DND-41 (cell line): Measurements from ENCODE around the gene BACH1.

ENCODE experiments used
- CTCF ChIP-seq: IDR thresholded peaks from 2 replicates; pipeline ENCODE4 v1.5.1; 2012; ENCODE audit warnings: borderline replicate concordance, low read length, moderate library complexity, mild to moderate bottlenecking; ENCODE audit not compliant: poor library complexity, severe bottlenecking; ENCODE audit errors: extremely low read depth
- EZH2 ChIP-seq: IDR thresholded peaks from 3 replicates; pipeline ENCODE4 v1.6.1; 2012; ENCODE audit warnings: borderline replicate concordance, low read depth, mild to moderate bottlenecking, moderate library complexity, low read length, inconsistent platforms; ENCODE audit not compliant: severe bottlenecking

- TF ChIP-seq CTCF (no peak), EZH2 (no peak)
Observed at GRCh38 chr21:29260461-29260860, 38.3 kb upstream of the BACH1 start.
